ENCODE data around the gene TJP2.

The TJP2 gene

GRCh38 chr9:69253057-69253456 lies 79.0 kb downstream of the TJP2 start:
- DNase-seq = no peak
- in situ Hi-C loops (cut with HindIII; ENCODE audit: low pct_ligation_motif_present, low pct_unique_long_range_greater_than_20kb, low sequenced_read_pairs) = no loop called here

- in situ Hi-C loops (cut with HindIII; ENCODE audit: low pct_ligation_motif_present, low pct_unique_long_range_greater_than_20kb, low sequenced_read_pairs) = no loop called here
- DNase-seq = no peak
Observed at GRCh38 chr9:69254223-69254622, 80.1 kb downstream of the TJP2 start.

GRCh38 chr9:69255591-69255990 lies 81.5 kb downstream of the TJP2 start:
- DNase-seq = no peak
- in situ Hi-C loops (cut with HindIII; ENCODE audit: low pct_ligation_motif_present, low pct_unique_long_range_greater_than_20kb, low sequenced_read_pairs) = no loop called here

GRCh38 chr9:69258551-69258950 lies 84.5 kb downstream of the TJP2 start:
- no peak for DNase-seq
- in situ Hi-C loops (cut with HindIII; ENCODE audit: low pct_ligation_motif_present, low pct_unique_long_range_greater_than_20kb, low sequenced_read_pairs) = no loop called here

- in situ Hi-C loops (cut with HindIII; ENCODE audit: low pct_ligation_motif_present, low pct_unique_long_range_greater_than_20kb, low sequenced_read_pairs) = no loop called here
- DNase-seq = no peak
Observed at GRCh38 chr9:69260161-69260560, 86.1 kb downstream of the TJP2 start.

- in situ Hi-C loops (cut with HindIII; ENCODE audit: low pct_ligation_motif_present, low pct_unique_long_range_greater_than_20kb, low sequenced_read_pairs) = no loop called here
- DNase-seq = no peak
Observed at GRCh38 chr9:69261636-69262035, 87.6 kb downstream of the TJP2 start.

- in situ Hi-C loops (cut with HindIII; ENCODE audit: low pct_ligation_motif_present, low pct_unique_long_range_greater_than_20kb, low sequenced_read_pairs) = no loop called here
- DNase-seq = no peak
Observed at GRCh38 chr9:69264526-69264925, 90.4 kb downstream of the TJP2 start.

GRCh38 chr9:69265891-69266290 lies 91.8 kb downstream of the TJP2 start:
- DNase-seq = no peak
- in situ Hi-C loops (cut with HindIII; ENCODE audit: low pct_ligation_motif_present, low pct_unique_long_range_greater_than_20kb, low sequenced_read_pairs) = no loop called here

GRCh38 chr9:69272212-69272611 lies 98.1 kb downstream of the TJP2 start:
- in situ Hi-C loops (cut with HindIII; ENCODE audit: low pct_ligation_motif_present, low pct_unique_long_range_greater_than_20kb, low sequenced_read_pairs) = no loop called here
- no peak for DNase-seq

GRCh38 chr9:69273161-69273560 lies 99.1 kb downstream of the TJP2 start:
- no peak for DNase-seq
- in situ Hi-C loops (cut with HindIII; ENCODE audit: low pct_ligation_motif_present, low pct_unique_long_range_greater_than_20kb, low sequenced_read_pairs) = no loop called here

- no peak for DNase-seq
- in situ Hi-C loops (cut with HindIII; ENCODE audit: low pct_ligation_motif_present, low pct_unique_long_range_greater_than_20kb, low sequenced_read_pairs) = no loop called here
Observed at GRCh38 chr9:69276775-69277174, 102.7 kb downstream of the TJP2 start.

- no peak for DNase-seq
- in situ Hi-C loops (cut with HindIII; ENCODE audit: low pct_ligation_motif_present, low pct_unique_long_range_greater_than_20kb, low sequenced_read_pairs) = no loop called here
Observed at GRCh38 chr9:69279084-69279731, 105.1 kb downstream of the TJP2 start.

- DNase-seq = no peak
- in situ Hi-C loops (cut with HindIII; ENCODE audit: low pct_ligation_motif_present, low pct_unique_long_range_greater_than_20kb, low sequenced_read_pairs) = no loop called here
Observed at GRCh38 chr9:69279733-69280132, 105.7 kb downstream of the TJP2 start.

- in situ Hi-C loops (cut with HindIII; ENCODE audit: low pct_ligation_motif_present, low pct_unique_long_range_greater_than_20kb, low sequenced_read_pairs) = no loop called here
Observed at GRCh38 chr9:69283003-69283402, 108.9 kb downstream of the TJP2 start.

GRCh38 chr9:69292078-69292477 lies 118.0 kb downstream of the TJP2 start:
- in situ Hi-C loops (cut with HindIII; ENCODE audit: low pct_ligation_motif_present, low pct_unique_long_range_greater_than_20kb, low sequenced_read_pairs) = no loop called here
- no peak for DNase-seq

More at GRCh38 chr9:69283003-69283402, 108.9 kb downstream of the TJP2 start:
- DNase-seq = no peak

- in situ Hi-C loops (cut with HindIII; ENCODE audit: low pct_ligation_motif_present, low pct_unique_long_range_greater_than_20kb, low sequenced_read_pairs) = no loop called here
- no peak for DNase-seq
Observed at GRCh38 chr9:69293156-69293555, 119.1 kb downstream of the TJP2 start.

- in situ Hi-C loops (cut with HindIII; ENCODE audit: low pct_ligation_motif_present, low pct_unique_long_range_greater_than_20kb, low sequenced_read_pairs) = no loop called here
Observed at GRCh38 chr9:69295872-69296552, 121.9 kb downstream of the TJP2 start.

GRCh38 chr9:69297300-69297980 lies 123.4 kb downstream of the TJP2 start:
- DNase-seq = no peak
- in situ Hi-C loops (cut with HindIII; ENCODE audit: low pct_ligation_motif_present, low pct_unique_long_range_greater_than_20kb, low sequenced_read_pairs) = no loop called here

More at GRCh38 chr9:69295872-69296552, 121.9 kb downstream of the TJP2 start:
- no peak for DNase-seq

- no peak for DNase-seq
- in situ Hi-C loops (cut with HindIII; ENCODE audit: low pct_ligation_motif_present, low pct_unique_long_range_greater_than_20kb, low sequenced_read_pairs) = no loop called here
Observed at GRCh38 chr9:69299315-69299714, 125.2 kb downstream of the TJP2 start.

GRCh38 chr9:69299826-69300225 lies 125.7 kb downstream of the TJP2 start:
- DNase-seq = no peak
- in situ Hi-C loops (cut with HindIII; ENCODE audit: low pct_ligation_motif_present, low pct_unique_long_range_greater_than_20kb, low sequenced_read_pairs) = no loop called here
